Measurements from ENCODE around the gene ADAMTS6.
"Not testable (repeated sequence)": the region's sequence is repeated elsewhere in the genome, so short reads cannot be mapped to it uniquely, and the experiment has no call there.

Gene ADAMTS6

GRCh38 chr5:65184780-65185179, 296.9 kb downstream of the ADAMTS6 start:
- DNase-seq (ENCODE audit: low read depth), result no peak
- H3K4me3 ChIP-seq (ENCODE audit: control insufficient read depth, low read depth, low read length), result no peak overlapping the region
- TF ChIP-seq CTCF (conservative IDR thresholded peaks at IDR 0.05; ENCODE audit: control insufficient read depth, insufficient read depth, low read depth, low read length), result no peak

GRCh38 chr5:65174231-65174630, 307.5 kb downstream of the ADAMTS6 start:
- H3K4me3 ChIP-seq (ENCODE audit: control insufficient read depth, low read depth, low read length); DNase-seq (ENCODE audit: low read depth): not testable (repeated sequence)

- no peak for TF ChIP-seq CTCF (conservative IDR thresholded peaks at IDR 0.05; ENCODE audit: control insufficient read depth, insufficient read depth, low read depth, low read length)
Measured at GRCh38 chr5:65173130-65173525, 308.6 kb downstream of the ADAMTS6 start.

GRCh38 chr5:65172486-65173129, 309.1 kb downstream of the ADAMTS6 start:
- H3K4me3 ChIP-seq (ENCODE audit: control insufficient read depth, low read depth, low read length), result no peak overlapping the region
- no peak for TF ChIP-seq CTCF (conservative IDR thresholded peaks at IDR 0.05; ENCODE audit: control insufficient read depth, insufficient read depth, low read depth, low read length)
- DNase-seq (ENCODE audit: low read depth), result peak; percentile 95

More at GRCh38 chr5:65173130-65173525, 308.6 kb downstream of the ADAMTS6 start:
- peak; percentile 17 for DNase-seq (ENCODE audit: low read depth)
- no peak overlapping the region for H3K4me3 ChIP-seq (ENCODE audit: control insufficient read depth, low read depth, low read length)

- H3K4me3 ChIP-seq (ENCODE audit: control insufficient read depth, low read depth, low read length), result no peak overlapping the region
- TF ChIP-seq CTCF (conservative IDR thresholded peaks at IDR 0.05; ENCODE audit: control insufficient read depth, insufficient read depth, low read depth, low read length), result no peak
Measured at GRCh38 chr5:65171645-65172044, 310.1 kb downstream of the ADAMTS6 start.

GRCh38 chr5:65163698-65164097, 318.0 kb downstream of the ADAMTS6 start:
- H3K4me3 ChIP-seq (ENCODE audit: control insufficient read depth, low read depth, low read length), result no peak overlapping the region
- DNase-seq (ENCODE audit: low read depth), result peak; percentile 61

More at GRCh38 chr5:65171645-65172044, 310.1 kb downstream of the ADAMTS6 start:
- no peak for DNase-seq (ENCODE audit: low read depth)

GRCh38 chr5:65161655-65162054, 320.1 kb downstream of the ADAMTS6 start:
- TF ChIP-seq CTCF (conservative IDR thresholded peaks at IDR 0.05; ENCODE audit: control insufficient read depth, insufficient read depth, low read depth, low read length), result no peak
- H3K4me3 ChIP-seq (ENCODE audit: control insufficient read depth, low read depth, low read length), result no peak overlapping the region
- peak; percentile 20 for DNase-seq (ENCODE audit: low read depth)

More at GRCh38 chr5:65163698-65164097, 318.0 kb downstream of the ADAMTS6 start:
- no peak for TF ChIP-seq CTCF (conservative IDR thresholded peaks at IDR 0.05; ENCODE audit: control insufficient read depth, insufficient read depth, low read depth, low read length)
